HepG2 (cell line): ENCODE measurements around the gene RSPRY1. TPM values are rescaled to one million over a fixed set of nuclear protein-coding genes. Genes with fewer than 3 reads are reported as not detected.

ENCODE experiments used
- ATAC-seq: fragments of 200-7000 bp; cut with Tn5 transposase; 3 replicates; pipeline ENCODE4 v1.9.1; 2020; ENCODE audit warnings: mild to moderate bottlenecking, moderate library complexity
- BruUV-seq: library from RNA; stranded (reverse); fragments of 400-500 nt; replicated peaks from 2 replicates; lab custom pipeline; 2021; lab: Mats Ljungman, UMichigan
- CTCF ChIA-PET: fragments of 300-600 bp; formaldehyde crosslinking; extraction: SDS; loops from one replicate; lab custom pipeline; 2021; ENCODE audit warnings: low total read pairs, inconsistent platforms, low intra/inter-chr PET ratio; lab: Yijun Ruan, JAX
- POLR2A ChIA-PET: fragments of 350-600 bp; sonication (Branson Sonifier 250); formaldehyde crosslinking; loops from one replicate; lab custom pipeline; 2020; ENCODE audit warnings: antibody characterized with exemption, inconsistent platforms; lab: Yijun Ruan, JAX
- DNase-seq: peaks from one replicate; pipeline ENCODE4 v3.0.0-alpha.2; 2015; ENCODE audit warnings: low spot score
- FAIRE-seq: peaks from 3 replicates; lab custom pipeline; 2011; peaks lifted over from hg19 to GRCh38; lab: Jason Lieb, UNC
- H2AFZ ChIP-seq: one replicate; pipeline ENCODE4 v1.6.1; 2011; ENCODE audit warnings: low read length, inconsistent platforms
- H3K27ac ChIP-seq: fragments of 300-600 bp; 3 replicates; pipeline ENCODE4 v1.8.0; 2011; ENCODE audit warnings: mixed run types, mild to moderate bottlenecking, mixed read lengths, low read length, inconsistent platforms; ENCODE audit not compliant: insufficient read depth; ENCODE audit errors: extremely low read length
- H3K27me3 ChIP-seq, 2 experiments: fragments of 200-600 bp in 1 of 2; 2 replicates in 1 of 2; 3 replicates in 1 of 2; pipeline versions ENCODE4 v1.6.0 to v1.8.0; 2011; ENCODE audit warnings: low read length in 2 of 2, mild to moderate bottlenecking in 2 of 2, moderate library complexity in 2 of 2, inconsistent platforms in 1 of 2; ENCODE audit not compliant: insufficient read depth in 2 of 2, control insufficient read depth in 1 of 2
- H3K36me3 ChIP-seq, 2 experiments: fragments of 200-600 bp in 1 of 2; replicated peaks in 1 of 2; 2 replicates in 1 of 2; 3 replicates in 1 of 2; pipeline versions ENCODE4 v1.5.1 to v1.8.0; 2011; ENCODE audit warnings: low read length in 2 of 2, inconsistent platforms in 1 of 2; ENCODE audit not compliant: insufficient read depth in 2 of 2, control insufficient read depth in 1 of 2
- H3K4me1 ChIP-seq: 2 replicates; pipeline ENCODE4 v1.5.1; 2012; ENCODE audit warnings: low read length, inconsistent platforms; ENCODE audit not compliant: insufficient read depth
- H3K4me2 ChIP-seq: 2 replicates; pipeline ENCODE4 v1.6.0; 2011; ENCODE audit warnings: low read depth, low read length, inconsistent platforms
- H3K4me3 ChIP-seq, 3 experiments: fragments of 200-600 bp in 1 of 3; sonication (generic), shearing (Covaris generic) in 1 of 3; replicated peaks in 1 of 3; 2 replicates each; pipeline ENCODE4 v1.5.1; 2011 to 2016; ENCODE audit warnings: low read length in 3 of 3, inconsistent platforms in 2 of 3, low read depth in 2 of 3, mild to moderate bottlenecking in 2 of 3, control low read depth in 1 of 3, mixed read lengths in 1 of 3; ENCODE audit not compliant: insufficient read depth in 1 of 3
- H3K79me2 ChIP-seq: one replicate; pipeline ENCODE4 v1.6.1; 2011; ENCODE audit warnings: low read length, inconsistent platforms; ENCODE audit not compliant: insufficient read depth
- H3K9ac ChIP-seq: 2 replicates; pipeline ENCODE4 v1.6.0; 2011; ENCODE audit warnings: mild to moderate bottlenecking, low read depth, low read length, inconsistent platforms; ENCODE audit not compliant: insufficient read depth
- H3K9me3 ChIP-seq: 2 replicates; pipeline ENCODE4 v1.5.1; 2012; ENCODE audit warnings: mild to moderate bottlenecking, low read length
- H4K20me1 ChIP-seq: 2 replicates; pipeline ENCODE4 v1.6.0; 2011; ENCODE audit warnings: inconsistent platforms, mild to moderate bottlenecking, low read length, moderate library complexity; ENCODE audit not compliant: insufficient read depth
- FOXA1 ChIP-seq, 2 experiments: fragments of 450-650 bp in 1 of 2; sonication (generic) in 1 of 2; formaldehyde crosslinking in 1 of 2; IDR thresholded peaks; 2 replicates each; pipeline versions ENCODE4 v1.4.0 to v1.6.1; 2016 to 2020; ENCODE audit warnings: missing genetic modification reagents in 1 of 2
- ZMAT3 ChIP-seq: sonication (generic); formaldehyde crosslinking; conservative IDR thresholded peaks from 2 replicates; pipeline ENCODE4 v1.7.0; 2021; ENCODE audit warnings: missing genetic modification reagents
- WGBS: methylation state at CpG from one replicate; pipeline ENCODE4 v1.1.6; 2017; ENCODE audit warnings: low lambda C conversion rate; 5-methylcytosine and 5-hydroxymethylcytosine counted together
- in situ Hi-C: cut with HindIII; loops from 2 replicates; pipeline ENCODE4 v1.10.0; 2017; ENCODE audit warnings: low pct_unique_long_range_greater_than_20kb; ENCODE audit not compliant: extremely low pct_ligation_motif_present
- intact Hi-C: fragments of 100-400 bp; cut with micrococcal nuclease; formaldehyde crosslinking; loops from one replicate; pipeline ENCODE4 v1.10.0; 2022; ENCODE audit not compliant: unreplicated experiment
- polyA plus RNA-seq, 8 experiments: library from polyadenylated mRNA; depleted of rRNA in 3 of 8; stranded (reverse) in 7 of 8; unstranded in 1 of 8; fragments of >200 nt; fragmentation: Illumina TruSeq in 4 of 8; extraction: Trizol in 4 of 8; gene quantifications; 2 replicates each; pipeline versions ENCODE4 v1.2.1 to v1.2.3, GENCODE V29; 2011 to 2016; ENCODE audit warnings: low read depth in 4 of 8, missing spikeins in 1 of 8, mixed read lengths in 1 of 8; ENCODE audit not compliant: insufficient read depth in 1 of 8
- total RNA-seq, 5 experiments: library from RNA; depleted of rRNA; stranded (reverse); fragments of >200 nt; fragmentation: Illumina TruSeq; extraction: Trizol; gene quantifications; 2 replicates each; pipeline ENCODE4 v1.2.3, GENCODE V29; 2016; ENCODE audit warnings: low read depth in 1 of 5
- TF ChIP-seq, protein P1 (sequence below): sonication (generic); formaldehyde crosslinking; IDR thresholded peaks from 2 replicates; pipeline ENCODE4 v1.5.0; 2020; ENCODE audit warnings: missing genetic modification reagents
- TF ChIP-seq, protein P2 (sequence below): IDR thresholded peaks from 2 replicates; pipeline ENCODE4 v1.6.1; 2016; ENCODE audit warnings: missing compliant biosample characterization, missing genetic modification reagents, borderline replicate concordance

The RSPRY1 gene
- total and polyA plus RNA-seq, 2 of the 13 experiments (the other 11 are each of a cell fraction or from before 2014, with no cell fraction given) = 53.4 to 61.0 TPM

- Histone ChIP-seq H3K9ac (no peak overlapping the region), H3K27ac (no peak overlapping the region), H3K4me1 (peaks cover 100% of the 10 kb centered on the region), H3K36me3 (peaks cover 3 to 7% of the 10 kb centered on the region in 2 experiments; a peak in 1 of 5 replicates), H3K4me2 (no peak overlapping the region), H2AFZ (no peak overlapping the region), H3K9me3 (no peaks in the 10 kb centered on the region), H4K20me1 (peaks cover 7% of the 10 kb centered on the region; the same call in 1 of the 2 replicates)
- ATAC-seq (no peak), DNase-seq (no peak), FAIRE-seq (no peak)
- intact Hi-C loops = no loop called here
- BruUV-seq = no TSS peak
- in situ Hi-C loops = no loop called here
- POLR2A ChIA-PET = no interaction called here
- TF ChIP-seq, protein P1, sequence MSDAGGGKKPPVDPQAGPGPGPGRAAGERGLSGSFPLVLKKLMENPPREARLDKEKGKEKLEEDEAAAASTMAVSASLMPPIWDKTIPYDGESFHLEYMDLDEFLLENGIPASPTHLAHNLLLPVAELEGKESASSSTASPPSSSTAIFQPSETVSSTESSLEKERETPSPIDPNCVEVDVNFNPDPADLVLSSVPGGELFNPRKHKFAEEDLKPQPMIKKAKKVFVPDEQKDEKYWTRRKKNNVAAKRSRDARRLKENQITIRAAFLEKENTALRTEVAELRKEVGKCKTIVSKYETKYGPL (CRISPR knock-in tag) = no peak
- TF ChIP-seq FOXA1 (IDR thresholded peaks at IDR 0.05) = no peak
- peak; percentile 16; the same call in 1 of the 2 replicates for TF ChIP-seq FOXA1 (CRISPR knock-in tag; IDR thresholded peaks at IDR 0.05)
- TF ChIP-seq, all 625 proteins: peak for 1
- CTCF ChIA-PET = no interaction called here
- H3K79me2 ChIP-seq = peaks cover 52% of the 10 kb centered on the region
- no peak overlapping the region for H3K4me3 ChIP-seq
- H3K27me3 ChIP-seq = no peaks in the 10 kb centered on the region
- WGBS = 84% methylated on average over 5 of the region's 5 CpGs
Measured at GRCh38 chr16:57276596-57276995, 90.5 kb downstream of the RSPRY1 start.

GRCh38 chr16:57277586-57277985, 91.5 kb downstream of the RSPRY1 start:
- DNase-seq (no peak), FAIRE-seq (no peak), ATAC-seq (no peak)
- Histone ChIP-seq H3K36me3 (peaks cover 0 to 7% of the 10 kb centered on the region in 2 experiments; a peak in 1 of 5 replicates), H3K4me2 (no peak overlapping the region), H3K27ac (no peak overlapping the region), H3K4me3 (no peak overlapping the region), H3K79me2 (peaks cover 57% of the 10 kb centered on the region), H3K9ac (no peak overlapping the region), H3K9me3 (no peaks in the 10 kb centered on the region), H2AFZ (no peak overlapping the region), H3K27me3 (no peaks in the 10 kb centered on the region), H4K20me1 (0 out of 2 replicates have a peak, but pooled peaks cover 7% of the 10 kb centered on the region), H3K4me1 (peaks cover 100% of the 10 kb centered on the region)
- ChIA-PET POLR2A (interaction anchor here (3.1 kb wide), 1 partner anchor 32 kb away, joined by 20 read pairs; the partner anchor contains the start of gene ARL2BP), CTCF (no interaction called here)
- TF ChIP-seq ZMAT3 (CRISPR knock-in tag) = no peak
- TF ChIP-seq, protein P2, sequence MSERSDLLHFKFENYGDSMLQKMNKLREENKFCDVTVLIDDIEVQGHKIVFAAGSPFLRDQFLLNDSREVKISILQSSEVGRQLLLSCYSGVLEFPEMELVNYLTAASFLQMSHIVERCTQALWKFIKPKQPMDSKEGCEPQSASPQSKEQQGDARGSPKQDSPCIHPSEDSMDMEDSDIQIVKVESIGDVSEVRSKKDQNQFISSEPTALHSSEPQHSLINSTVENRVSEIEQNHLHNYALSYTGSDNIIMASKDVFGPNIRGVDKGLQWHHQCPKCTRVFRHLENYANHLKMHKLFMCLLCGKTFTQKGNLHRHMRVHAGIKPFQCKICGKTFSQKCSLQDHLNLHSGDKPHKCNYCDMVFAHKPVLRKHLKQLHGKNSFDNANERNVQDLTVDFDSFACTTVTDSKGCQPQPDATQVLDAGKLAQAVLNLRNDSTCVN (CRISPR knock-in tag) = 0 out of 2 replicates have a peak, but pooled peaks have one; percentile 16
- 96% methylated on average over 1 of the region's 1 CpG for WGBS
- BruUV-seq = no TSS peak
- in situ Hi-C loops = no loop called here
- intact Hi-C loops = no loop called here
